Neural cell (in vitro differentiated cells): ENCODE results near the gene CREBL2.

Experiments
- CTCF ChIP-seq: fragments of 450-650 bp; IDR thresholded peaks from 2 replicates; pipeline ENCODE4 v1.5.1; 2014; ENCODE audit warnings: antibody characterized with exemption, mild to moderate bottlenecking, moderate library complexity; ENCODE audit not compliant: poor library complexity, severe bottlenecking
- EZH2 ChIP-seq: fragments of 200-600, 300-800 bp; shearing (Covaris generic), sonication (generic); IDR thresholded peaks from 2 replicates; pipeline ENCODE4 v1.6.1; 2014; ENCODE audit warnings: antibody characterized with exemption, low read length, borderline replicate concordance, mild to moderate bottlenecking; ENCODE audit not compliant: insufficient read depth, poor library complexity, severe bottlenecking

GRCh38 chr12:12577786-12578185 lies 33.9 kb upstream of the CREBL2 start:
- TF ChIP-seq EZH2 (no peak), CTCF (no peak)
